Endothelial cell of umbilical vein (primary cell): ENCODE measurements around the gene TRAF3. TPM values are rescaled to one million over a fixed set of nuclear protein-coding genes. Genes with fewer than 3 reads are reported as not detected.

ENCODE experiments used
- BruUV-seq: library from RNA; stranded (reverse); fragments of 400-500 nt; replicated peaks from 2 replicates; lab custom pipeline; 2021; lab: Mats Ljungman, UMichigan
- CTCF ChIA-PET: fragments of 300-600, 350-600 bp; sonication (Branson Sonifier 250); formaldehyde crosslinking; loops from one replicate; lab custom pipeline; 2021; ENCODE audit warnings: antibody characterized with exemption, inconsistent platforms; lab: Charles Lee
- POLR2A ChIA-PET: fragments of 300-600, 350-600 bp; sonication (Branson Sonifier 250); formaldehyde crosslinking; loops from one replicate; lab custom pipeline; 2021; ENCODE audit warnings: antibody characterized with exemption, inconsistent platforms; lab: Charles Lee
- DNase-seq: peaks from one replicate; pipeline ENCODE4 v3.0.0-alpha.2; 2011; ENCODE audit warnings: low read depth, low spot score
- FAIRE-seq: peaks from 2 replicates; lab custom pipeline; 2011; peaks lifted over from hg19 to GRCh38; lab: Jason Lieb, UNC
- H2AFZ ChIP-seq: 2 replicates; pipeline ENCODE4 v1.6.0; 2012; ENCODE audit warnings: low read depth, low read length, control low read depth, inconsistent platforms
- H3K27ac ChIP-seq: 2 replicates; pipeline ENCODE4 v1.5.1; 2011; ENCODE audit warnings: low read depth, mild to moderate bottlenecking, control low read depth, low read length, moderate library complexity; ENCODE audit not compliant: insufficient read depth
- H3K27me3 ChIP-seq, 2 experiments: 2 replicates each; pipeline versions ENCODE4 v1.6.0 to v1.6.1; 2011; ENCODE audit warnings: low read length in 2 of 2, mixed read lengths in 1 of 2; ENCODE audit not compliant: control insufficient read depth in 2 of 2, insufficient read depth in 2 of 2
- H3K36me3 ChIP-seq, 2 experiments: 2 replicates in 1 of 2; 3 replicates in 1 of 2; pipeline ENCODE4 v1.5.1; 2011; ENCODE audit warnings: low read length in 2 of 2, mild to moderate bottlenecking in 1 of 2, moderate library complexity in 1 of 2; ENCODE audit not compliant: control insufficient read depth in 2 of 2, insufficient read depth in 2 of 2; ENCODE audit errors: extremely low read depth in 1 of 2
- H3K4me1 ChIP-seq: 3 replicates; pipeline ENCODE4 v1.5.1; 2011; ENCODE audit warnings: mild to moderate bottlenecking, low read length; ENCODE audit not compliant: control insufficient read depth, insufficient read depth; ENCODE audit errors: extremely low read depth
- H3K4me2 ChIP-seq: 2 replicates; pipeline ENCODE4 v1.6.1; 2011; ENCODE audit warnings: low read length, control low read depth, mixed read lengths; ENCODE audit not compliant: insufficient read depth
- H3K4me3 ChIP-seq, 3 experiments: fragments of 200-600 bp in 1 of 3; sonication (generic), shearing (Covaris generic) in 1 of 3; replicated peaks in 1 of 3; 2 replicates each; pipeline ENCODE4 v1.5.1; 2011 to 2016; ENCODE audit warnings: control low read depth in 3 of 3, low read length in 3 of 3, mild to moderate bottlenecking in 2 of 3, inconsistent platforms in 1 of 3, low read depth in 1 of 3, moderate library complexity in 1 of 3; ENCODE audit not compliant: insufficient read depth in 1 of 3
- H3K79me2 ChIP-seq: 2 replicates; pipeline ENCODE4 v1.6.0; 2012; ENCODE audit warnings: low read length, inconsistent platforms; ENCODE audit not compliant: control insufficient read depth, insufficient read depth
- H3K9ac ChIP-seq: replicated peaks from 2 replicates; pipeline ENCODE3; 2011; ENCODE audit warnings: low read length, control low read depth; ENCODE audit not compliant: insufficient read depth; ENCODE audit errors: extremely low read depth
- H3K9me1 ChIP-seq: replicated peaks from 3 replicates; pipeline ENCODE4 v1.6.0; 2011; ENCODE audit warnings: mild to moderate bottlenecking, low read length; ENCODE audit not compliant: control insufficient read depth, insufficient read depth; ENCODE audit errors: extremely low read depth
- H3K9me3 ChIP-seq: replicated peaks from 2 replicates; pipeline ENCODE4 v1.5.1; 2012; ENCODE audit warnings: low read length, inconsistent platforms; ENCODE audit not compliant: control insufficient read depth, insufficient read depth
- H4K20me1 ChIP-seq: replicated peaks from 2 replicates; pipeline ENCODE3; 2011; ENCODE audit warnings: mild to moderate bottlenecking, low read length; ENCODE audit not compliant: control insufficient read depth, insufficient read depth; ENCODE audit errors: extremely low read depth
- CTCF ChIP-seq, 2 donors: IDR thresholded peaks; 1 replicate in 1 of 2; 2 replicates in 1 of 2; pipeline ENCODE4 v1.5.1; 2011; ENCODE audit warnings: low read length in 2 of 2, mild to moderate bottlenecking in 2 of 2, moderate library complexity in 2 of 2, control low read depth in 1 of 2, inconsistent platforms in 1 of 2, low read depth in 1 of 2; ENCODE audit not compliant: insufficient read depth in 1 of 2; ENCODE audit errors: extremely low read depth in 1 of 2
- EZH2 ChIP-seq: IDR thresholded peaks from 2 replicates; pipeline ENCODE4 v1.6.1; 2012; ENCODE audit warnings: borderline replicate concordance, low read depth, mild to moderate bottlenecking, moderate library complexity, low read length, inconsistent platforms; ENCODE audit not compliant: severe bottlenecking
- FOS ChIP-seq: IDR thresholded peaks from 2 replicates; pipeline ENCODE4 v1.6.1; 2011; ENCODE audit warnings: mild to moderate bottlenecking, low read length, moderate library complexity, borderline replicate concordance; ENCODE audit not compliant: insufficient read depth
- GATA2 ChIP-seq: IDR thresholded peaks from 2 replicates; pipeline ENCODE4 v1.7.0; 2011; ENCODE audit warnings: low read depth, mild to moderate bottlenecking, moderate library complexity, mixed read lengths, low read length; ENCODE audit not compliant: insufficient read length, insufficient read depth
- JUN ChIP-seq: IDR thresholded peaks from 2 replicates; pipeline ENCODE4 v1.6.1; 2011; ENCODE audit warnings: borderline replicate concordance, low read depth; ENCODE audit not compliant: insufficient read length, insufficient read depth
- MAX ChIP-seq: IDR thresholded peaks from 2 replicates; pipeline ENCODE4 v1.6.1; 2011; ENCODE audit not compliant: insufficient read depth, insufficient read length
- MYC ChIP-seq: IDR thresholded peaks from one replicate; pipeline ENCODE4 v1.6.1; 2011; ENCODE audit warnings: mild to moderate bottlenecking, low read depth, low read length
- POLR2A ChIP-seq: IDR thresholded peaks from 2 replicates; pipeline ENCODE4 v1.6.1; 2012; ENCODE audit warnings: low read depth, mild to moderate bottlenecking, control low read depth, low read length
- POLR2AphosphoS5 ChIP-seq: IDR thresholded peaks from 2 replicates; pipeline ENCODE4 v1.6.1; 2012; ENCODE audit warnings: low read depth, mild to moderate bottlenecking, control low read depth, low read length, moderate library complexity; ENCODE audit not compliant: insufficient read depth
- dilution Hi-C: fragments of 300-500 bp; cut with MboI; formaldehyde crosslinking; loops from one replicate; pipeline ENCODE4 v1.15.0; 2019; ENCODE audit warnings: low sequenced_read_pairs; ENCODE audit not compliant: extremely low pct_ligation_motif_present
- intact Hi-C: fragments of 100-400 bp; cut with micrococcal nuclease; formaldehyde crosslinking; loops from one replicate; pipeline ENCODE4 v1.10.0; 2022
- polyA plus RNA-seq, 4 experiments: library from polyadenylated mRNA; depleted of rRNA in 3 of 4; stranded (reverse) in 3 of 4; unstranded in 1 of 4; fragments of >200 nt; gene quantifications; 2 replicates each; pipeline versions ENCODE4 v1.2.1 to v1.2.3, GENCODE V29; 2011 to 2012; ENCODE audit warnings: missing spikeins in 1 of 4
- total RNA-seq: library from RNA; stranded (reverse); gene quantifications from 2 replicates; pipeline ENCODE4 v1.2.3, GENCODE V29; 2021

TRAF3 gene
- total and polyA plus RNA-seq, 2 donors (not counting 3 experiments of a cell fraction or from before 2014, with no cell fraction given), result 14.4 to 27.6 TPM

DNA sequence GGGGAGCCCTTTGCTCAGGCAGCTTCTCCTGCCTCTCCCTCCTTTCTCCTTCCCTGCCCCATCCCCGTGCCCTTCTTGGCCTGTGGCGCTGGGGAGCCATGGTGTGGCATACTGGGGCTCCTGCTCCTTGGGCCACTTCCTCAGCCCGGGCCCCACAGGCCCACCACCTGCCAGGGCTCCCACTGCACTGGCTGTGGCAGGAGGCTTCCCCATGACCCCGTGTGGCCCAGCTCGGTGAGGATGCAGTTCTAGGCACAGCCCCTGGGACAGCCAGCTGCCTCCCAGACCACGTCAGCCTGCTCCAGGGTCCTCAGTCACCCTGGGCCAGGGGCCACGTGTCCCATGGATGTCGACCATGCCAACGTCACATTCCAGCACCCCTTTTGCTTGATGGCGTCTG is 132.2 kb downstream of the TRAF3 start:
- Histone ChIP-seq H3K4me2 (no peak overlapping the region), H2AFZ (no peak overlapping the region), H3K4me3 (no peak overlapping the region), H3K9me3 (no peaks in the 10 kb centered on the region), H3K4me1 (no peaks in the 10 kb centered on the region), H3K9me1 (no peaks in the 10 kb centered on the region), H4K20me1 (no peaks in the 10 kb centered on the region), H3K9ac (no peak overlapping the region), H3K27ac (no peak overlapping the region), H3K79me2 (no peaks in the 10 kb centered on the region), H3K36me3 (peaks cover 0 to 10% of the 10 kb centered on the region in 2 experiments), H3K27me3 (no peaks in the 10 kb centered on the region)
- ChIA-PET POLR2A (no interaction called here), CTCF (interaction anchor here (1.2 kb wide), 1 partner anchor 8 kb away, joined by 3 read pairs; no protein-coding TSS in a partner anchor)
- no TSS peak for BruUV-seq
- FAIRE-seq (no peak), DNase-seq (no peak)
- intact Hi-C loops, result no loop called here
- no peak for TF ChIP-seq GATA2
- TF ChIP-seq POLR2A, result no peak
- TF ChIP-seq CTCF (IDR thresholded peaks at IDR 0.05; ENCODE audit: extremely low read depth in 1 of 2, insufficient read depth in 1 of 2, low read depth in 1 of 2, low read length in 2 of 2), result no peak
- no peak for TF ChIP-seq JUN
- dilution Hi-C loops, result no loop called here

DNA sequence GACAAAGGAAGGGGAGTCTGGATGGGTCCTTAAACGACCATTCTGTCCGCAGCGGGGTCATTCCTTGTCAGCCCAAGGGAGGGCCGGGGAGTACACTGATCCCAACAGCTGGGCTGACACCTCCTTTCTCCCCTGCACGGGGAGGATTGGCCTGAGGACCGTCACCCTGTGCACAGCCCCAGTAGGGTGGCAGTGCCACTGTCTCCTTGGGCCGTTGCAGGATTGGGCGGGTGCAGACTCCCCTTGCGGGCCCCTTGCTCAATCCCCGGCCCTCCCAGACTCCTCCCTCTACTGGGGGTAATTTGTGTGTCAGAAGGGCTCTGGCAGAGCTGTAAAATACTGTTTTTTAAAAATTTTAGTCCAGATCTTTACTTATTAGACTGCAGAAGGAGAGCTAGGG is 132.7 kb downstream of the TRAF3 start:
- H3K9me3 ChIP-seq, result no peaks in the 10 kb centered on the region
- FAIRE-seq, result no peak
- CTCF ChIA-PET, result interaction anchor here (1.3 kb wide), 1 partner anchor 215 kb away, joined by 3 read pairs; no protein-coding TSS in a partner anchor
- no peaks in the 10 kb centered on the region for H3K27me3 ChIP-seq
- no peak overlapping the region for H3K4me3 ChIP-seq
- H2AFZ ChIP-seq, result no peak overlapping the region
- no peaks in the 10 kb centered on the region for H4K20me1 ChIP-seq
- H3K9ac ChIP-seq, result no peak overlapping the region
- no TSS peak for BruUV-seq
- dilution Hi-C loops (no loop called here), intact Hi-C loops (no loop called here)
- no peak overlapping the region for H3K27ac ChIP-seq
- no peaks in the 10 kb centered on the region for H3K4me1 ChIP-seq
- no peak for DNase-seq
- POLR2A ChIA-PET, result no interaction called here
- no peaks in the 10 kb centered on the region for H3K9me1 ChIP-seq
- TF ChIP-seq EZH2, result no peak
- no peak for TF ChIP-seq GATA2
- no peak for TF ChIP-seq CTCF (IDR thresholded peaks at IDR 0.05; ENCODE audit: extremely low read depth in 1 of 2, insufficient read depth in 1 of 2, low read depth in 1 of 2, low read length in 2 of 2)
- no peak for TF ChIP-seq MYC
- no peak for TF ChIP-seq JUN
- no peak for TF ChIP-seq FOS
- no peak for TF ChIP-seq POLR2A
- no peak for TF ChIP-seq MAX
- TF ChIP-seq POLR2AphosphoS5, result no peak
- no peak overlapping the region for H3K4me2 ChIP-seq
- H3K36me3 ChIP-seq, result peaks cover 0 to 10% of the 10 kb centered on the region in 2 experiments
- no peaks in the 10 kb centered on the region for H3K79me2 ChIP-seq
